Measurements from ENCODE around the gene CABP2.
"Not testable (repeated sequence)": the region's sequence is repeated elsewhere in the genome, so short reads cannot be mapped to it uniquely, and the experiment has no call there.

Gene CABP2

DNA sequence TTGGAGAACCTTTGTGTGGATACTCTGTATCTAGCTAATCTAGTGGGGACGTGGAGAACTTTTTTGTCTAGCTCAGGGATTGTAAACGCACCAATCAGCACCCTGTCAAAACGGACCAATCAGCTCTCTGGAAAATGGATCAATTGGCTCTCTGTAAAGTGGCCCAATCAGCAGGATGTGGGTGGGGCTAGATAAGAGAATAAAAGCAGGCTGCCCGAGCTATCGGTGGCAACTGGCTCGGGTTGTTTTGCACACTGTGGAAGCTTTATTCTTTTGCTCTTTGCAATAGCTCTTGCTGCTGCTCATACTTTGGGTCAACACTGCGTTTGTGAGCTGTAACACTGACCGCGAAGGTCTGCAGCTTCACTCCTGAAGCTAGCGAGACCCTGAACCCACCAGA is 46.6 kb downstream of the CABP2 start:
- not testable (repeated sequence) for DNase-seq (ENCODE audit: low read depth)

DNA sequence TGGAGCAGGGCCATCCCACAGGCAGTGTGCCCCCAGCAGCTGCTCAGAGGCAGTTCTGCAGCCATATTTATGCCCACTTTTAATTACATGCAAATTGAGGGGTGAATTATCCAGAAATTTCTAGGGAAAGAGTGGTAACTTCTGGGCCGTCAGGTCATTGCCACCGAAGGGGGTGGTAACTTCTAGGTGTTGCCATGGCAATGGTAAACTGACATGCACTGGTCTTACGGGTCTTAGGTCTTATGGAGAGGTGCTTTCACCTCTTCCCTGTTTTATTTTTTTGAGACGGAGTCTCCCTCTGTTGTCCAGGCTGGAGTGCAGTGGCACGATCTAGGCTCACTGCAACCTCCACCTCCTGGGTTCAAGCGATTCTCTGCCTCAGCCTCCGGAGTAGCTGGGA is 50.4 kb downstream of the CABP2 start:
- no peak for DNase-seq (ENCODE audit: low read depth)

DNA sequence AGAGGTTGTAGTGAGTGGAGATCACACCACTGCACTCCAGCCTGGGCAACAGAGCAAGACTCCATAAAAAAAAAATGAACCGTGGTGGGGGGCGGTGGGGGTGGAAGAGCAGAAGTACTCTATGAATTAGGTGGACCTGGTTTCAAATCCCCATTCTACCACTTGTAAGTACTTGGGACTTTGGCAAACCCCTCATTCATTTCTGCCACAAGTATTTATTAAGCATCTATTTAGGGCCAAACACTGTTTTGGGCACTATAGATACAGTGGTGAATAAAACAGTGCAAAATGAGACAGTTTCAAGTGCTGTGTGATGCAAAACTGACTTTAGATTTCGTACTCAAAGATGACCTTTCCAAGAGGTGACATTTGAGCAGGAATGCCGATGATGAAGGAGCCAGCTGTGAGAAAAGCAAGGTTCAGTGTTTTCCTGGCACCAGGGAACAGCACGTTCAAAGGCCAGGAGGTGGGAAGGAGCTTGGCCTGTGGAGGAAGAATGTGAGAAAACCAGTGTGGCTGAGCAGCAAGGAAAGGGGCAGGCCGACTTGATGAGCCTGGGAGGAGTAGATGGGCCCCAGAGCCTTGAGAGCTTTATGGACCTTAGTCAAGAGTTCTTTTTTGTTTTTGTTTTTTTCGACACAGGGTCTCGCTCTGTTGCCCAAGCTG is 52.8 kb downstream of the CABP2 start:
- DNase-seq (ENCODE audit: low read depth): no peak

DNA sequence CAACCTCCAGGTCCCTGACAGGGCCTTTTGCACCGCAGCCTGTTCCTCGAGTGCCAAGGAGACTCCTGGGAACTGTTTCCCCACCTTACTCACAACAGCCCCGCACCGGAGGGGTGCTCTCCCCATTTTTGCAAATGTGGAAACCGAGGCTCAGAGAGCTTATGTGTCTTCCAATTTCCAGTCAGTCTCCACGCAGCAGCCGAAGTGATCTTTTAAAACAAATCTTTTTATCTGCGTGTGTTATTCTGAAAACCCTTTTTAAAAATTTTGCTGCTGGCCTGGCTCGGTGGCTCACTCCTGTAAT is 53.8 kb downstream of the CABP2 start:
- DNase-seq (ENCODE audit: low read depth): no peak

Data from non-pigmented ciliary epithelial cell (primary cell).